Neutrophil (primary cell): ENCODE data around the gene LORICRIN.

Experiments
- H3K27ac ChIP-seq: fragments of 200-600 bp; sonication (generic); 2 replicates; pipeline ENCODE4 v1.5.1; 2016; ENCODE audit warnings: mild to moderate bottlenecking, moderate library complexity
- H3K27me3 ChIP-seq: fragments of 200-600 bp; sonication (generic); 2 replicates; pipeline ENCODE4 v1.6.0; 2016; ENCODE audit warnings: mild to moderate bottlenecking
- H3K36me3 ChIP-seq: fragments of 200-600 bp; sonication (generic); 2 replicates; pipeline ENCODE4 v1.5.1; 2017
- H3K4me1 ChIP-seq, 2 experiments: fragments of 200-600 bp in 1 of 2; sonication (generic) in 1 of 2; 1 replicate in 1 of 2; 2 replicates in 1 of 2; pipeline versions ENCODE4 v1.5.1 to v1.6.1; 2013 to 2016; ENCODE audit warnings: low read depth in 1 of 2, low read length in 1 of 2, mild to moderate bottlenecking in 1 of 2, moderate library complexity in 1 of 2; ENCODE audit not compliant: control insufficient read depth in 1 of 2, insufficient read depth in 1 of 2
- H3K4me3 ChIP-seq, 2 experiments: fragments of 200-600 bp in 1 of 2; sonication (generic) in 1 of 2; 1 replicate in 1 of 2; 2 replicates in 1 of 2; pipeline ENCODE4 v1.5.1; 2013 to 2016; ENCODE audit warnings: low read depth in 1 of 2, low read length in 1 of 2, mild to moderate bottlenecking in 1 of 2, moderate library complexity in 1 of 2
- H3K9me3 ChIP-seq: fragments of 200-600 bp; sonication (generic); 2 replicates; pipeline ENCODE4 v1.5.1; 2016
- TF ChIP-seq, protein P1 (sequence below): fragments of 200-600 bp; sonication (generic); IDR thresholded peaks from 2 replicates; pipeline ENCODE4 v1.5.1; 2016; ENCODE audit warnings: antibody characterized with exemption

The LORICRIN gene

DNA sequence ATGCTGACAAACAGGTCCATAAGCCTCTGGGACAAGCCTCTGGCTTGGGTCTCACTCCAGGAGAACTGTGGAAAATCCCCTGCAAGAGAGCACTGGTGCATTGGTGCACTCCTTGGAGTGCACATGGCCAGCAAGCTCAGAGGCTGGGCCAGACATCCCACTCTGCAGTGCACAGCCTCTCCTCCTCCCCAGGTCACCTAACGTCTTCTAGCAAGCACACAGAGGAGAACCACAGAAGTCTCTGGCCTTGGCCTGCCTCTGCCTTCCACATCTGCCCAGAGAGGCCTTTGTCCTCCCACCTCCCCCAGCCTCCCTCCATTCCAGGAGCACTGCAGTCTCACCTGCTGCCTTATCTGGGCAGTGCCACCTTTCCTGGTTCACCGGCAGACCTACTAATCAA is 49.1 kb downstream of the LORICRIN start:
- Histone ChIP-seq H3K27me3 (peaks cover 19% of the 10 kb centered on the region), H3K27ac (no peak overlapping the region), H3K9me3 (no peaks in the 10 kb centered on the region), H3K36me3 (no peaks in the 10 kb centered on the region), H3K4me3 (no peak overlapping the region), H3K4me1 (no peaks in the 10 kb centered on the region)
- TF ChIP-seq, protein P1, sequence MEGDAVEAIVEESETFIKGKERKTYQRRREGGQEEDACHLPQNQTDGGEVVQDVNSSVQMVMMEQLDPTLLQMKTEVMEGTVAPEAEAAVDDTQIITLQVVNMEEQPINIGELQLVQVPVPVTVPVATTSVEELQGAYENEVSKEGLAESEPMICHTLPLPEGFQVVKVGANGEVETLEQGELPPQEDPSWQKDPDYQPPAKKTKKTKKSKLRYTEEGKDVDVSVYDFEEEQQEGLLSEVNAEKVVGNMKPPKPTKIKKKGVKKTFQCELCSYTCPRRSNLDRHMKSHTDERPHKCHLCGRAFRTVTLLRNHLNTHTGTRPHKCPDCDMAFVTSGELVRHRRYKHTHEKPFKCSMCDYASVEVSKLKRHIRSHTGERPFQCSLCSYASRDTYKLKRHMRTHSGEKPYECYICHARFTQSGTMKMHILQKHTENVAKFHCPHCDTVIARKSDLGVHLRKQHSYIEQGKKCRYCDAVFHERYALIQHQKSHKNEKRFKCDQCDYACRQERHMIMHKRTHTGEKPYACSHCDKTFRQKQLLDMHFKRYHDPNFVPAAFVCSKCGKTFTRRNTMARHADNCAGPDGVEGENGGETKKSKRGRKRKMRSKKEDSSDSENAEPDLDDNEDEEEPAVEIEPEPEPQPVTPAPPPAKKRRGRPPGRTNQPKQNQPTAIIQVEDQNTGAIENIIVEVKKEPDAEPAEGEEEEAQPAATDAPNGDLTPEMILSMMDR: no peak

DNA sequence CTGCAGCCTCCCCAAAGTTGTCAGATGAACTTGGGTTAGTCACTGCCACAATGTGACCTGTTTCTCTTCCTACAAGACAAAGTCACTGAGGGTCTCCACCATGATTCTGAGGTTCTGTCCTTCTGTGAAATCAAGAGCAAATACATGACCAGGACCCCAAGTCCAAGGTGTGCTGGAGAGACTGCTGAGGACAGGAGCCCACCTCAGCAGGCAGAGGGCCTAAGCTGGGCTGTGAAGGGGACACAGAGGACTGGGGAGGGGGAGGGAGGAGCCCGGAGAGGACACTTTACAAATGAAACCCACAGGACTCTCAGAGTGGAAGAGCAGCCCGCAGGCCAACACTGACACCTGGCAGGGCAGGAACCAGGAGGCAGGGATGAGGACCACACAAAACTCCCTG is 50.0 kb downstream of the LORICRIN start:
- no peak overlapping the region for H3K27ac ChIP-seq
- peaks cover 10% of the 10 kb centered on the region for H3K27me3 ChIP-seq
- no peaks in the 10 kb centered on the region for H3K4me1 ChIP-seq
- no peaks in the 10 kb centered on the region for H3K36me3 ChIP-seq
- no peaks in the 10 kb centered on the region for H3K9me3 ChIP-seq
- H3K4me3 ChIP-seq: no peak overlapping the region
- TF ChIP-seq, protein P1: no peak

DNA sequence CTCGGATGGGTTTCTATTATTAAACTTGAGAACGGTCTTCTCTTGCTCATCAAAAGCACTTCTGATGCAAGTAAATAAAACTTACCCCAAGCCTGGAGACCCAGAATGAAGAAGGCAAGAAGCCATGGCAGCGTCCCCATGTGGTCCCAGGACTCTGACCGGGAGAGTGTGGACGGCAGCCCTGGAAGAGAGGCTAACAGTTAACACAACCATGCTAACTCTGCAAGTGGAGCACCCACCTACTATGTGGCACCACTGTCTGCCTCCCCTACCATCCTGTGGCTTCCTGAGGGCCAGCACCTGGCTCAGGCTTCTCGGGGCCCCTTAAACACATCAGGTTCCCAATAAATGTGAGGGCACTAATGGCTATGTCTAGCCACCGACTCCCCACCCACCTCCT is 51.0 kb downstream of the LORICRIN start:
- H3K36me3 ChIP-seq: no peaks in the 10 kb centered on the region
- no peaks in the 10 kb centered on the region for H3K9me3 ChIP-seq
- H3K27ac ChIP-seq: no peak overlapping the region
- H3K4me1 ChIP-seq: no peaks in the 10 kb centered on the region
- no peak overlapping the region for H3K4me3 ChIP-seq
- peaks cover 6% of the 10 kb centered on the region for H3K27me3 ChIP-seq
- TF ChIP-seq, protein P1: no peak
